Loucy (cell line): Measurements from ENCODE around the gene RRAS.

Experiments used
- EZH2phosphoT487 ChIP-seq: fragments of 200-600 bp; IDR thresholded peaks from 2 replicates; pipeline ENCODE4 v1.6.1; 2018; ENCODE audit warnings: antibody characterized with exemption, mild to moderate bottlenecking, moderate library complexity, borderline replicate concordance
- TF ChIP-seq, protein P1 (sequence below): fragments of 200-600 bp; sonication (generic); conservative IDR thresholded peaks from 2 replicates; pipeline ENCODE4 v1.5.1; 2014; ENCODE audit warnings: mild to moderate bottlenecking, antibody characterized with exemption, low read length

DNA sequence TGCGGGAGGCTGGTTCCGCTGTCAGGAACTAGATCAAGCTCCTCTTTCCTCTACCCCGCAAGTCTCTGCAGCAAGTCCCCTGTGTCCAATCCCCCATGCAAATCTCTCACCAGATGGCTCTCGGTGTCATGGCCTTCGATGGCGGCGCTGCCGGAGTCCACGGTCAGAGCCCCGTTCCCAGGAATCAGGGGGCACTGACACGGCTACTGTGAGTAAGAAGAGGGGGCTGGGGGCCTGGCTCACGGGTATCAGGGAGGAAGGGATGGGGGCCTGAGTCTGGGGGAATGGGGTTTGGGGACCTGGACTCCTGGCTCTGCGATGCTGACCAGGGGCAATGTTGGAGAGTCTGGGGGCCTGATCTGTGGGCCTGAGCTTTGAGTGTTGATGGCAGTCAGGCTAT is 6.1 kb upstream of the RRAS start:
- TF ChIP-seq, protein P1, sequence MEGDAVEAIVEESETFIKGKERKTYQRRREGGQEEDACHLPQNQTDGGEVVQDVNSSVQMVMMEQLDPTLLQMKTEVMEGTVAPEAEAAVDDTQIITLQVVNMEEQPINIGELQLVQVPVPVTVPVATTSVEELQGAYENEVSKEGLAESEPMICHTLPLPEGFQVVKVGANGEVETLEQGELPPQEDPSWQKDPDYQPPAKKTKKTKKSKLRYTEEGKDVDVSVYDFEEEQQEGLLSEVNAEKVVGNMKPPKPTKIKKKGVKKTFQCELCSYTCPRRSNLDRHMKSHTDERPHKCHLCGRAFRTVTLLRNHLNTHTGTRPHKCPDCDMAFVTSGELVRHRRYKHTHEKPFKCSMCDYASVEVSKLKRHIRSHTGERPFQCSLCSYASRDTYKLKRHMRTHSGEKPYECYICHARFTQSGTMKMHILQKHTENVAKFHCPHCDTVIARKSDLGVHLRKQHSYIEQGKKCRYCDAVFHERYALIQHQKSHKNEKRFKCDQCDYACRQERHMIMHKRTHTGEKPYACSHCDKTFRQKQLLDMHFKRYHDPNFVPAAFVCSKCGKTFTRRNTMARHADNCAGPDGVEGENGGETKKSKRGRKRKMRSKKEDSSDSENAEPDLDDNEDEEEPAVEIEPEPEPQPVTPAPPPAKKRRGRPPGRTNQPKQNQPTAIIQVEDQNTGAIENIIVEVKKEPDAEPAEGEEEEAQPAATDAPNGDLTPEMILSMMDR, result no peak
- no peak for TF ChIP-seq EZH2phosphoT487
